HG02642 (cell line): ENCODE measurements around the gene KRT36.

ENCODE experiments used
- ATAC-seq: cut with Tn5 transposase; IDR thresholded peaks from one replicate; pipeline ENCODE4 v1.9.1; 2021; ENCODE audit warnings: mild to moderate bottlenecking; ENCODE audit not compliant: unreplicated experiment, poor library complexity

The KRT36 gene

DNA sequence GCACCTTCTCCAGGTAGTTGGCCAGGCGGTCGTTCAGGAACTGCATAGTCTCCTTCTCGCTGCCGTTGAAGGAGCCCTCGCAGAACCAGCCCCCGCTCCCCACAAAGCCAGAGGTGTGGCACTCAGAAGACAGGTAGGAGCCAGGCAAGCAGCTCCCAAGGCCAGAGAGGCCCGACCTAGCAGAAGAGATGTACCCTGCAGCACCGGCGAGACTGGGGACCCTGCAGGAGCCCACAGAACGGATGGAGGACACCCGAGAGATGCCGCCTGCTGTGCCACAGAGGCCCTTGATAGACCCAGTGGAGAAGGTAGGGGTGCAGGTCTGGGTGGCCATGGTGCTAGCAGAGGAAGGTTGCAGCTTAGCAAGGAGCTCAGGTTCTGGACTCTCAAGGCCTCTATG is at the start of gene KRT36:
KRT36 (minus strand) TSS at position 380 of the 400 bp plus-strand sequence; CDS start at position 334, 46 bp downstream.
- ATAC-seq = no peak

DNA sequence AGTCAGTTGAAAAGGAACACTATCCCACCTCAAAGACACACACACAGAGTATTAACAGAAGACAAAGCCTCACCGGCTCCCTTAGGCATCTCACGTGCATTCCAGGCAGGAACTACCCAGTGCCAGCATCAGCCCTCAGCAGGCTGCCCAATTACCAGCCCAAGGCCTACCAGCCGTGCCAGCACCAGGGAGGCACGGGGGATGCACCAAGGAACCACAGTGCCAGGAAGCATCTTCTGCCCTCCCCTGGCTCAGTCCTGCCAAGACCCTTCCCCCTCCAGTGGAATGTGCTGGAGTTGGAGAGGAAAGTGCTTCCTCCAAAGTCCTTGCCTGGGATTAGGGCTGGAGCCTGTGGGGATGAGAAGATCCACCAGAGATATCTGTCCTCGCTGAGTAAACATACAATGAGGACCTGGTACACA is 49.4 kb upstream of the KRT36 start:
- ATAC-seq = no peak

DNA sequence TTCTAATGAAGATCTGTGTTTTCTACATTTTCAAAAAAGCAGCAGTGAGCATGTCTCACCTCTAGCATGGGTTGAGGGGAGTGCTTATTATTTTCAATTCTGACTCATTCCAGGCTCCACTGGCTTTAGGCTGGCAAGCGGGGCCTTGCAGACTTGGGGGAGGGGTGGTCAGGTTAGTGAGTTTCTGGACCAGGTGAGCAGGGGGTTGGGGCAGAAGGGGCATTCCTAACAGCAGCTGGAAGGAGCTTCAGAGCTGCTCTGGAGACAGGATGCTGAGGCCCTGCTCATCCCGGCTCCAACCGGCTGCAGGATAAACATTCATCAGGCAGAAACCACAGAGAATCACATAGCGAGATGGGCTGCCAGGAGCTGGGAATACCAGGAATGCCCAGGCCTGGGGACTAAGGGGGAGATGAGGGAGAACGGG is 48.9 kb upstream of the KRT36 start:
- ATAC-seq = no peak

DNA sequence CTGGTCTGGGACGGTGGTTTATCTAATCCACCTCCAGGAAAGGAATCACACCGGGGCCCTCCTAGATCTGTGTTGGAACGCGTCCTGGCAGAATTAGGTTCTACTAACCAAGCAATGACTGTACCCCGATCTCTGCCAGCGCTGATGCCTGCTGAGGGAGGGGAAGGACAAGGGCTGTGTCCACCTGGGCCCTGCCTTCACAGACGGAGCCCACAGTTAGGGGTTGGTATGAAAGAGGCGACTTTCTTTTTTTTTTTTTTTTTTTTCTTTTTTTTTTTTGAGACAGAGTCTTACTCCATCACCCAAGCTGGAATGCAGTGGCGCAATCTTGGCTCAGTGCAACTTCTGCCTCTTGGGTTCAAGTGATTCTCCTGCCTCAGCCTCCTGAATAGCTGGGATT is 48.3 kb upstream of the KRT36 start:
- ATAC-seq = no peak

DNA sequence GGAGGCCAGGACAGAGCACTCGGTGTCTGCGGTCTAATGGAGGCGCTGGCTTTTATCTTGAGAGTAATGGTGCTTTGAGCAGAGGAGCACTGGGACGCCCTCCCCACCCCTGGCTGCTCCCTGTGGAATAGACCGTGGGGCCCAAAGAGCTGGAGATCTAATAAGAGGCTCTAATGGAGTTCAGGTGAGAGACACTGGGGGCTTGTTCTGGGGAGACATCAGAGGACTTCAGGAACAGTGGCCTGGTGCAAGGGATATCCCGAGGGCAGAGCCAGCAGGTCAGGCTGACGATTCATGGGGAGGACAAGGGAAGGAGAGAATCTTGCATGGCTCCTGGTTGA is 47.9 kb upstream of the KRT36 start:
- no peak for ATAC-seq

DNA sequence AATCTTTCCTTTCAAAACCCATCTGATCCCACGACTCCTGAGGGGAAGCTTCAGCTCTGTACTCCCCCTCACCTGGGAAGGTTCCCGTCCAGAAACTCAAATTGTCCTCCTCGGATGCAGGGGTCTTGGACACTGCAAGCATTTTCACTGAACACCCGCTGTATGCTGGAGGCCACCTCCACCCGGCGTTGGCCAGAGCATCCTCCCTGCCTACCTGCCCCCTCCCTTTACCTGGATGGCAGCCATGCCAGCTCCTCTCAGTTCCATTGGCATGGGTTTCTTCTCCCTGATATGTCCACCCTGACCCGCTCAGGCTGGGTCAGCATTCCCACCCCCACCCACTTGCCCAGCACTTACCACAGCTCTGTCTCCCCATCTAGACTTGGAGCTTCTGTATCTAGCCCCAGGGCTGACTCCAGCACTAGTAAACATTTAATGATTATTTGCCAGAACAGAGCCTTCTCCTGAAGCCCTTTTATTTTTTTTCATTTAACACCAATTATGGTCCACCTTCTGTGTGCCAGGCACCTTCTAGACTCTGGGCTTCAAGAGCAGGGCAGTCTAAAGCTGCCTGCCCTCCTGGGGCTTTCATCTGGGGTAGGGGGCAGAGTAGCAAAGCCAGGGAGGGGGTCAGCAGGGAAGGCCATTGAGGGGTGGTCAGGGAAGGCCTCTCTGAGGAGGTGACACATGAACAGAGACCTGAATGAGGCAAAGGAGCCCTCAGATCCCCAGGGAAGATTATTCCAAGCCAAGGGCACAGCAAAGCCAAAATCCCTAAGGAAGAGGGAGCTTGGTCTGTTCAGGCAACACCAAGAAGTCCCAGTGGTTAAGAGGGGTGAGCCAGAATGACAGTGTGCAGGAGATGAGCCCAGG is 47.3 kb upstream of the KRT36 start:
- ATAC-seq = no peak

DNA sequence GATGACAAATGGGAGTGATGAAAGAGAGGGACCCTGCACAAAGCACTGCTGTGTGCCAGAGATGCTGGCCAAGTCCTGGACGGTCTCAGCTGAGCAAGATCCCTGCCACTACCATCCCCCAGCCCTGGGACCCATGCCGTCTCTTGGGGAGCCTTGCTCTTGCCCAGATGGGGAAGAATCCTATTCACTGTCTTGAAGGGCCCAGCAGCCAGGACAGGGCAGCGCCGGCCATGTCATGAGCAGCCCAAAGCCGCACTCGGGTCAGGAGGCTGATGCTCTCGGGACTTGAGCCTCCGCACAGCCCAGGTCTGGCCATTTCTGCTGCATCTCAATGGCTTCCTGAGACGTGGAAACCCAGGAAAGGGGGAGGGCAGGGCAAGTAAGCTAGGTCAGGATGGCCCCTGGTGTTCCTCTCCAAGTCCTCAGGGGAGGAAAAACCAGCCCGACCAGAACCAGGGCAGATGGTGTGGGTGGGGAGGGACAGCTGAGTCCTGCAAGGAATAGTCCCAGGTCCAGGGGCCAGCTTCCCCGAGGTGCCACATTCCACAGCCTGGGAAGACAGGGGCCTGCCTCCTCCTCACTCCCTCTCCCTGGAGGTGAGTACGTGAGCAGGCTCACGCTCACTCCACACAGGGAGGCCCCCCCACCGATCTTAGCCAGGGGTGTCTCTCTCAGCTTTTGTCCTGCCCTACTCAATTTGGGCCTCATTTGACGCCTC is 46.2 kb upstream of the KRT36 start:
- no peak for ATAC-seq

DNA sequence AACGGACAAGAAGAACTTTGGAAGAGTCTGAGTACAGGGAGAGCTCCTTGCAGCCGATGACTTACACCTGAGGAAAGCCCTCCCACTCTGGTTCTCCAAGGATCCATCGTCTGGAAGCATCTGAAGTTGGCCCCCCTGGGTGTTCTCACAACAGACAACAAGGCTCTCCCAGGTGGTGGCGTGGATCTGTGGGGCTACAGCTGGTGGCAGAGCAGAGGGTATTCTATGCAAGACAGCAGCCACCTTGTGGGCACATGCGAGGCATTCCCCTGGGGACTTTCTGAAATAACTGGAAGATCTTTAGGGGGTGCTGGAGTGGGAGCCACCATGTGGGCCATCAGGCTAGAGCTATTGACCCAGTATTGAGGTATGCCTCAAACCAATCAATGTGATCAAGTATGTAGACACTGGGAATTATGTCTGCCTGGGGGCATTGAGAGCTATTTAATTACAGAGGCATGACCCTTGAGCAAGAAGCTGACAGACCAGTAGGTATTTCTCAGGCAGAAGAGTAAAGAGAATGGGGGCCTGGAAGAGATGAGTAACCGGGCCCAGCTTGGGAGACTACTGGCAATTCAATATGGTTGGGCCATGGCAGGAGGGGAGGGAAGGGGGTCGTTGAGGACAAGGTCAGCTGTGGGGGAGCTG is 45.3 kb upstream of the KRT36 start:
- ATAC-seq = no peak

DNA sequence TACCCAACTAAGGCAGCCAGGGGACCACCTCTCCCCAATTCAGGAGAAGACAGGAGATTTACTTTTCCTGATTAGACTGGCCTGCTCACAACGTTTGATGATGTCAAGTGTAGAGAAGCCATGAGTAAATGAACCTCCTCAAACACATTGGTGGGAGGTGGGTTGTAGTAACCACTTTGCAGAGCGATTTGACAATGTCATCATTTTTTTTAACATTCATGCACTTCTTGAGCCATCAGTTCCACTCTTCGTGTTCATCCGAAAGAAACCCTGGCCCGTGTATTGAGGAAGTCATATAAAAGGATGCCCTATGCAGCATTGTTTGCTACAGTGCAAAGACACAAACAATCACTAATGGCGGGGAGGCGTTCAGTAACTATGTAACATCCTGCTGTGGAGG is 43.9 kb upstream of the KRT36 start:
- ATAC-seq = no peak

DNA sequence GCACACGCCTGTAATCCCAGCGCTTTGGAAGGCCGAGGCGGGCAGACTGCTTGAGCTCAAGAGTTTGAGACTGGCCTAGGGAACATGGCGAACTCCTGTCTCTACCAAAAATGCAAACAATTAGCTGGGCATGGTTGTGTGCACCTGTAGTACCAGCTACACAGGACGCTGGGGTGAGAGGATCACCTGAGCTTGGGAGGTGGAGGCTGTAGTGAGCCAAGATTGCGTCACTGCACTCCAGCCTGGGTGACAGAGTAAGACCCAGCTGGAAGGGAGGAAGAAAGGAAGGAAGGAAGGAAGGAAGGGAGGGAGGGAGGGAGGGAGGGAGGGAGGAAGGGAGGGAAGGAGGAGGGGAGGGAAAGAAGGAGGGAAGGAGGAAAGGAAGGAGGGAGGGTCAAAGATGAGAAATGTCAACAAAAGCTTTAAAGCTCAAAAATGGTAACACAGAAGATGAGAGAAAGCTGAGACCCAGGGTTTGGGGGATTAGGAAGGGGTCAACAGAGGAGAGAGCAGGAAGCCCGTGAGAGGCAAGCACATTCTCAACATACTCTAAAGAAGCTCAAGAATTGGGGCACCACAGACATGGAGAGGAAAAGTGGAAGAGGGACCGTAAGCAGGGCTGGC is 43.3 kb upstream of the KRT36 start:
- ATAC-seq = no peak

DNA sequence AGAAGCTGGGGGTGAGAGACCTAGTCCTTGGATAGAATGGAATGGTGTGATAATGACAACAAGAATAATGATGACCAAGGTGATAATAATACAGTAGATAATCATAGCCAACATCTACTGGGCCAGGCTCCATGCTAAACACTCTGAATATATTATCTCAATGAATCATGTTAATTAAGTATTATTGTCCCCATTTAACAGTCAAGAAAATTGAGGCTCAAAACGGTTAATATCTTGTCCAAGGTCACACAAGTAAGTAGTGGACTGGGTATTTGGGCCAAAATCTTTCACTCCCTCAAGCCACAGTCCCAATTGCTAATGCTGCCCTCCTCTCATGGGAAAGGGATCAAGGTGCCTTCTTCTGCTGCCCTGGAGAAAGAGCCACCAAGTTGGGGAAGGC is 42.3 kb upstream of the KRT36 start:
- no peak for ATAC-seq

DNA sequence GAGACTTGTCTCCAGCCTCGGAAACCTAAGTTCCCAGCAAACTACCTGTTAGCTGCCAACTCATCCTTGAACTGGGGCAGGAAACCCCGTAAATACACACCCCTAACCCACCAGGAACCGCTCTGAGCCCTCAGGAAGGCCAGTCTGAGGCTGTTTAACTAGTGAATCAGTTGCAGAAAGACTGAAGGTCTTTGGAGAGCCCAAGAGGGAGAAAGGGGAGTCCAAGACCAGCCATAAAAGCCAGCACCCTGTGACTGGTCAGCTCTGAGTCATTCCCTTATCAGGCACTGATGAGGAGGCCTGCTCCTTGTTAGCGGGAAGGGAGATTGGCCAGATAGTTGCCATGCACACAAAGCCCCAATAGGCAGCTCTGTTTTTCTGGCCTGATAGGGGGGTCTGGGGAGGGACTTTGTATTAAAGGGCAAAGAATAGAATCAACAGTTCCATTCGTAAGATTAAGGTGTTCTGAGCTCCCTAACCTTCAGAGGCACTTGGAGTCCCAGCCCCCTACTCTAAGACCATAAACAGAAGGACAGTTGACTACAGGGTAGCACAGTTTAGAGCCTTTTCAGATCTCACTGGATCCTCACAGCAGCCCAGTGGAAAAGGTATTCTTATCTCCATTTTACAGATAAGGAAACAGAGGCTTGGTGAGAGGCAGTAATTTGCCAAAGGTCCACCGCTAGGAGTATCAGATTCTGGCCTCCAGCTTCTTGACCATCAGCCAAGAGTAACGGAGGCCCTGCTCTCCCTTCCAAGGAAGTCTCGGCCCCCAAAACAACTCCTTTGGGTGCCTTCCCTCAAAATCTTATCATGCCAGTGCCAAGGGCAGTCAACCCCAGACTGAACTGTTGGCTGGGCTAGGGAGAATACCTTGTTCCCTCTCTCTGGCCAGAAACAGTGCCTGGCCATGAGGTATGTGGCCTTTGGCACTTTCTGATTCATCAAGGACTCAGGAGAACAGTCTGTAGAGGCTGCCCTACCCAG is 40.6 kb upstream of the KRT36 start:
- ATAC-seq = no peak

DNA sequence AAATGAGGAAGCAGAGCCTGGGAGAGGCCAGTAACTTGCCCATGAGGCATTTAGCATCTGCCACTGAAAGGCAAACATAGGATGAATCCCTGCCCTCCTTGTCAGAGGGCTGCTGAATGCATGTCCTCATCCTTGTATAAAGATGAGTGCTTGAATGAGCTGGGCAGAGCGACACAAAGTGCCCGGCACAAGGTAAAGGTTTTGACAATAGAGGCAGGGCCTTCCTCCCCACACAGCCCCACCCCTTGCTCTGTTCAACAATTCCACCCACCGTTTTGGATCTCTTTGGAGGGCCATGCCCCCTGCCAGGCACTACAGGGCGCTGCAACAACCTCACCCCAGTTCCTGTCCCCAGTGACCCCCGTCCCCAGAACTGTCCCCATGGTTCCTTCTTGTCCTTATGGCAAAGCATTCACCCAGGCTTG is 39.8 kb upstream of the KRT36 start:
- no peak for ATAC-seq

DNA sequence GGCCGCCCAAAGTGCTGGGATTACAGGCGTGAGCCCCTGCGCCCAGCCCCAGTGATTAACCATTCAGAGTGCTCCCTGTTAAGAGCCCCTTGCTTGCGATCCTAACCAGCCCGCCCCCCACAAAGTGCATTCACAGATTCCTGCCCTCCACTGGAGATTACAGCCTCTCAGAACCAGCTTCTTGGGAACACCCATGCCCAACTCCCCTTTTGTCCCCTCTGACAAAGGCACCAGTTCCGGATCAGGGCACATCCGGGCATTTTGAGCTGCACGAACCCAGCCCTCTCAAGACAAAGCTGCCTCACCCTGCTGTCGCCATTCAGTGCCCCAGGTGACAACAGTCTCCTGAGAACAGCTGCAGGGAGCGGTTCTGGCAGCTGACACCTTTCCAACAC is 39.2 kb upstream of the KRT36 start:
- no peak for ATAC-seq

DNA sequence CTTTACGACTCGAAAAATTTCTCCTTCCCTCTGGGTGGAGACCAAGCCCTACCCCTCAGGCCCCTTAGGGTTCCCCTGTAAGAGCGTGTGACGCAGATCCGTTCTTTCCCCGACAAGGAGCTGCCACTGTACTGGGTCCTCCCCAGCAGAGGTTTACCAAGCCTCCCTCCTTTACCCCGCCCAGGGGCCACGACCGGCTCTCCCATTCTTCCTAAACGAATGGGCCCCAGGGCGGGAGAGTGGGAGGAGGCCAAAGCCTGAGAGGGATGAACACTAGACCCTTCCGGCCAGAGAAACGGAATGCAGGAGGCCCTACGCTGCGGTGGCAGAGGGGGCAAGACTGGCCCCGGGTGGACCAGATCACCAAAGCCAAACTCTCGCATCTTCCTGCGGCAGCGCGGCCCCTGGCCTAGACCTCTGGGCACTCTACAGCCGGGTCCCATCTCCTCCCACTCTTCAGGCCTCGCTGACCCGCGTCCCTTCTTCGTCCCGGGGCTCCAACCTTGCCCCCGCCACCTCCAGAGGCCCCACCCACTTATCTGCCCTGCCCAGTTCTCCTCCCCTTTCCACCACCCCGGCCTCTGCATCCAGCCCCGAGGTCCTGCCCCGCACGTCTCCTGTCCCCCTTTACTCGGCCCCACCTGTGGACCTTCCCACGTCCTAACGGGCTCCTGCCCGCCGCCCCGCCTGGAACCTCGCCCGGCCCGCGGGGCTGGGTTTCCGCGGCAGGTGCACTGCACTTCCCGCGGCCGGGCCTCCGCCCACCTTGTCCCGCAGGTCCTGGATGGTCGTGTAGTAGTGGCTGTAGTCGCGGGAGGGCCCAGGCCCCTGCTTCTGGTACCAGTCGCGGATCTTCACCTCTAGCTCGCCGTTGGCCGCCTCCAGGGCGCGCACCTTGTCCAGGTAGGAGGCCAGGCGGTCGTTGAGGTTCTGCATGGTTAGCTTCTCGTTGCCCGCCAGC is 37.6 kb upstream of the KRT36 start:
- no peak for ATAC-seq

DNA sequence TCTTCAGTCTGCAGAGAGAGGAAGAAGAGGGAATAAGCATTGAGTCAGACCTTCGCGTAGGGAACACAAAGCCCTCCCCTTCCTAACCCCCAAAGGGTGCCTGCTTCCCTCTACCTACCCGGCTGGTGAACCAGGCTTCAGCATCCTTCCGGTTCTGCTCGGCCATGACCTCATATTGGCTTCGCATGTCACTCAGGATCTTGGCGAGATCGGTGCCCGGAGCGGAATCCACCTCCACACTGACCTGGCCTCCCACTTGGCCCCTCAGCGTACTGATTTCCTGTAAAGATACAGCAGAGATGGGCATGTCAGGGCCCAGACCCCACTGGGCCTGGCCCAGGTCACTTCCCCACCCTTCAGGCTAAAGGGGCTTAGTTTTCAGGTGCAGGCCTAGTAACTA is 34.6 kb upstream of the KRT36 start:
- ATAC-seq = no peak

DNA sequence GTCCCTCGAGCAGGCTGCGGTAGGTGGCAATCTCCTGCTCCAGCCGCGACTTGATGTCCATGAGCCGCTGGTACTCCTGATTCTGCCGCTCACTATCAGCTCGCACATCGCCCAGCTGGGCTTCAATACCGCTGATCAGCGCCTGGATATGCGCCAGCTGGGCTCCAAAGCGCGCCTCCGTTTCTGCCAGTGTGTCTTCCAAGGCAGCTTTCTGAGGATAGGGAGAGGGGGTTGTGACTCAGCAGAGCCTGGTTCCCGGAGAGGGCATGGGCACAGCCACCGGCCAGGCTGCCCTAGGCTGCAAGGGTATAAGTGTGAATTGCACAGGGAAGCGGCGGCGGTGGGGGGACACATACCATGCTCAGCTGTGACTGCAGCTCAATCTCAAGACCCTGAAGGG is 34.1 kb upstream of the KRT36 start:
- ATAC-seq = no peak

DNA sequence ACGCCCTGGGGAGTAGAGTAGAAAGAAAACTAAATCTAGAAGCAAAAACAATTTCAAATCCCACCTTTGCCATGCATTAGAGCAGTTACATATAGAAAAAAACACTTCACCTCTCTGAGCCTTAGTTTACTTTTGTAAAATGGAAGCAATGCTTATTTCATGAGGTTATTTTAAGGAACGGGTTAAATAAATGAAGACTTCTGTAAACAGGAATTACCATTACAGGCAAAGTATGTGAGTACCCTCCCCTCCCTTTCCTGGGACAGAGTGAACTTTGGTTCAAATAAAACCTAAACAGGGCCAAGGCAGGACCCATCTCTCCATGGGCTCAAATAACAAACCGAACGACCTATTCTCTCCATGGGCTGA is 33.5 kb upstream of the KRT36 start:
- no peak for ATAC-seq
